GM23248 (cell line): ENCODE measurements around the gene SEZ6.

Experiments
- EZH2 ChIP-seq: fragments of 200-600 bp; sonication (generic); IDR thresholded peaks from 2 replicates; pipeline ENCODE4 v1.6.1; 2018; ENCODE audit warnings: antibody characterized with exemption, mild to moderate bottlenecking; ENCODE audit not compliant: insufficient read depth, poor library complexity, severe bottlenecking
- EZH2phosphoT487 ChIP-seq: fragments of 200-600 bp; sonication (generic); IDR thresholded peaks from 2 replicates; pipeline ENCODE4 v1.6.1; 2018; ENCODE audit warnings: antibody characterized with exemption, moderate library complexity, mild to moderate bottlenecking, low read depth; ENCODE audit not compliant: insufficient read depth

- TF ChIP-seq EZH2 (no peak), EZH2phosphoT487 (no peak)
Observed at GRCh38 chr17:28985950-28986713, 19.7 kb downstream of the SEZ6 start.
